Measurements from ENCODE around the gene DDX20.

DNA sequence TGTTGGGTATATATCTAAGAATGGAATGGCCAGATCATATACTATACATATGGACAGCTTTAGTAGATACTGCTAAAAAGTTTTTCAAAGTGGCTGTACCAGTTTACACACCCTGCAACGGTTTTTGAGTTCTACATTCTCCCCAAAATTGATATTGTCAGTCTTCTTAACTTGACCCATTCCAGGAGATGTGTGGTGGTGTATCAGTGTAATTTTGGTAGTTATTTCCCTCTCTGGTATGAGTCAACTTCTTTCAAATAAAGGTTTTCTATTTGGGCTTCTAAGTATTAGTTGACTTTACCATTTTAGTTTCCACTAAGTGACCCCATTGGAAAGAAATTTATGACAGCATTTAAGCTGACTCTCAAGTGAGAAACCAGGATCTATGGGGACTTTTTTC lies 45.7 kb upstream of the DDX20 start:
- TF ChIP-seq POLR2A (IDR thresholded peaks at IDR 0.05) (no peak), EP300 (IDR thresholded peaks at IDR 0.05) (no peak)
- TF ChIP-seq, protein P1, sequence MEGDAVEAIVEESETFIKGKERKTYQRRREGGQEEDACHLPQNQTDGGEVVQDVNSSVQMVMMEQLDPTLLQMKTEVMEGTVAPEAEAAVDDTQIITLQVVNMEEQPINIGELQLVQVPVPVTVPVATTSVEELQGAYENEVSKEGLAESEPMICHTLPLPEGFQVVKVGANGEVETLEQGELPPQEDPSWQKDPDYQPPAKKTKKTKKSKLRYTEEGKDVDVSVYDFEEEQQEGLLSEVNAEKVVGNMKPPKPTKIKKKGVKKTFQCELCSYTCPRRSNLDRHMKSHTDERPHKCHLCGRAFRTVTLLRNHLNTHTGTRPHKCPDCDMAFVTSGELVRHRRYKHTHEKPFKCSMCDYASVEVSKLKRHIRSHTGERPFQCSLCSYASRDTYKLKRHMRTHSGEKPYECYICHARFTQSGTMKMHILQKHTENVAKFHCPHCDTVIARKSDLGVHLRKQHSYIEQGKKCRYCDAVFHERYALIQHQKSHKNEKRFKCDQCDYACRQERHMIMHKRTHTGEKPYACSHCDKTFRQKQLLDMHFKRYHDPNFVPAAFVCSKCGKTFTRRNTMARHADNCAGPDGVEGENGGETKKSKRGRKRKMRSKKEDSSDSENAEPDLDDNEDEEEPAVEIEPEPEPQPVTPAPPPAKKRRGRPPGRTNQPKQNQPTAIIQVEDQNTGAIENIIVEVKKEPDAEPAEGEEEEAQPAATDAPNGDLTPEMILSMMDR (IDR thresholded peaks at IDR 0.05) = no peak

Measured in upper lobe of left lung (tissue), 4 donors.